ENCODE measurements around the gene URI1. TPM values are rescaled to one million over a fixed set of nuclear protein-coding genes. Genes with fewer than 3 reads are reported as not detected.

Gene URI1
- total and polyA plus RNA-seq, 3 experiments from 2014 or later = 35.6 to 76.9 (median 71.6) TPM

DNA sequence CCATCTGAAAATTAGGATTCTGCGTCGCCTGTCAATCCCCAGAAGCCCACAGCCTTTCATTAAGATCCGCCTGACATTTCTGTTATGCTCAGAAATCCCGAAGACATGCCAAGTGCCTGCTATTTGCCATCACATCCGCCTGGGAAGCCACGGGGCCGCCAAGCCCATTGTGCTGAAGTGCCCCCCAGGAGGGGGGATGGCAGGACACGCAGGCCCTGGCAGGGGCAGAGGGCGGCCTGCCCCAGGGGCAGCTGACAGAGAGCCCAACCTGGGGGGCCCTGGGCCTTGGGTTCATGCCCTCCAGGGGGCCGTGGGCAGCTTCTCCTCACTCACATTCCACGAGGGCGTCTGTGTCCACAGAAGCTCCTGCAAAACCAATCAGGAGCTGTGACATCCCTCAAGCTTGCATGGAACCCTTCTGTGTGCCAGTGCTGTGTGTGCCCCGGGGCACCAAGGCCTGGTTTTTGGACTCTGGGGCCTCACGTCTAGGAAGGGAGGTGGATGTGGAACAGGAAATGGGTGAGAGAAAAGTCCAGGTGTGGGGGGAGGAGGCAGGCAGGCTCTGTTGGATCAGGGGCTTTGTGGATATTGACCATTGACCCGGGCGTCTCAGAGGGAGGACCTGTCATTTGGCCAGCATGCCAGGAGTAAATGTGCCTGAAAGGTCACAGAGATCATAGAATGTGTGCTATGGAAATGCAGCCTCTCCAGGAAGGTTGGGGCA lies 122.9 kb downstream of the URI1 start:
- H3K27ac Mint-ChIP-seq = no peak overlapping the region
- no peak overlapping the region for H3K4me3 Mint-ChIP-seq
- Histone ChIP-seq H3K4me3 (ENCODE audit: low read length) (no peak overlapping the region), H3K36me3 (ENCODE audit: insufficient read depth, low read length) (no peaks in the 10 kb centered on the region), H3K27ac (ENCODE audit: low read depth, low read length) (no peak overlapping the region), H3K9me3 (ENCODE audit: low read length) (no peaks in the 10 kb centered on the region), H3K27me3 (ENCODE audit: insufficient read depth, low read length, poor library complexity, severe bottlenecking) (no peaks in the 10 kb centered on the region), H3K4me1 (ENCODE audit: insufficient read depth, low read length) (no peaks in the 10 kb centered on the region)
- DNase-seq = no peak
- CTCF ChIA-PET = no interaction called here
- H3K27me3 Mint-ChIP-seq = peaks cover 7% of the 10 kb centered on the region in 2 donors
- POLR2A ChIA-PET = no interaction called here
- H3K36me3 Mint-ChIP-seq = no peaks in the 10 kb centered on the region
- H3K9me3 Mint-ChIP-seq = no peaks in the 10 kb centered on the region
- no peaks in the 10 kb centered on the region for H3K4me1 Mint-ChIP-seq

DNA sequence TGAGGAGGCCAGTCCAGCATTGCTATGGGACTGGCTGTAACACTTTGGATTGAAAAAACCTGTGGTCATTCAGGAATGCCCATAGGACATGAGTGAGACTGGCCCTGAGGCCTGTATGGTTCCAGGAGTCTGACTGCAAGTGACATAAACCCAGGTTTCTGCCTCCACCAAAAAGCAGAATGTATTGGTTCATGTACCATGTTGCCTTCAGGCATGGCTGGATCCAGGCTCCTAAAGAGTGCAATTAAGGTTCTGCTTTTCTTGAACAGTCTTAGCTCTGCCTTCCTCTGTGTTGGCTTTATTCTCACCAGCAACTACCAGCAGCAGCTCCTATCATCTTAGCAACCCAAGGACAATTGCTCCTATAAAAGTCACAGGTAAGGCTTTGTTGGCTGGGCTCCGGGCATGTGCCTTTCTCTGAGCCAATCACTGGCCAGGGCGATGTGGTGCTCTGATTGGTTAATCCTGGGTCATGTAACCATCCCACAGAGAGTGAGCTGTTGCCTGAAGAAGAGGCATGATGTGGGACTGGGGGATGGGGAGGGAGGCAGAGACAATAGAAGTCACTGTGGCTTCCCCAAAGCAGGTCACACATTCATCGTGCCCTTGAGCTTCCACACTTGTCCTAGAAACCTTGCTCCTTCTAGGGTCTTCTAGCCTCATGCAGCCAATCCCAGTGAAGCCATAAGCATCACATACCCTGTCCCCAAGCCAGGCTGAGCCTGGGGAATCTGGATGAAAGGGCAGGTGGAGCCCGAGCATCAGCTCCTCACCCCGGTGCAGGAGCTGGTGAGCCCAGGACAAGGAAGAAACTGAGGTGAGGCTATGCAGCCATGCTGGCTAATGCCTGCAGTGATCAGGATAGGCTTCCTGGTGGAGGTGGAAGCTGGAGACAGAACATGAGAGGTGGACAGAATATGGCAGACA lies 123.9 kb downstream of the URI1 start:
- H3K9me3 Mint-ChIP-seq = no peaks in the 10 kb centered on the region

More for the DNA sequence above, 123.9 kb downstream of the URI1 start:
- no peaks in the 10 kb centered on the region for H3K9me3 ChIP-seq (ENCODE audit: low read length)
- no peaks in the 10 kb centered on the region for H3K27me3 ChIP-seq (ENCODE audit: insufficient read depth, low read length, poor library complexity, severe bottlenecking)
- no peaks in the 10 kb centered on the region for H3K36me3 ChIP-seq (ENCODE audit: insufficient read depth, low read length)
- H3K27ac ChIP-seq (ENCODE audit: low read depth, low read length) = no peak overlapping the region
- H3K4me3 ChIP-seq (ENCODE audit: low read length) = no peak overlapping the region
- H3K27me3 Mint-ChIP-seq = peaks cover 7 to 9% of the 10 kb centered on the region in 2 donors
- no peak overlapping the region for H3K4me3 Mint-ChIP-seq
- no peaks in the 10 kb centered on the region for H3K4me1 ChIP-seq (ENCODE audit: insufficient read depth, low read length)
- ChIA-PET CTCF (no interaction called here), POLR2A (no interaction called here)
- H3K27ac Mint-ChIP-seq = no peak overlapping the region
- no peaks in the 10 kb centered on the region for H3K4me1 Mint-ChIP-seq
- no peak for DNase-seq
- H3K36me3 Mint-ChIP-seq = no peaks in the 10 kb centered on the region

Other genes with a start within 250 kb of the URI1 start
- 10 to 100 TPM; 32.3 to 35.3 TPM for gene C19orf12, start 227.0 kb upstream of the URI1 start, total RNA-seq
- 33.0 TPM for gene C19orf12, start 227.0 kb upstream of the URI1 start, polyA plus RNA-seq
- 10 to 100 TPM; 30.3 to 33.9 TPM for gene CCNE1, start 130.2 kb upstream of the URI1 start, total RNA-seq
- gene CCNE1, start 130.2 kb upstream of the URI1 start, polyA plus RNA-seq = 1.3 TPM